DMS 273 (cell line): ENCODE measurements around the gene MLLT10.
"Not testable (repeated sequence)": the region's sequence is repeated elsewhere in the genome, so short reads cannot be mapped to it uniquely, and the experiment has no call there.

Source experiments
- DNase-seq: peaks from one replicate; lab custom pipeline; 2025; ENCODE audit not compliant: unreplicated experiment; lab: John Stamatoyannopoulos, UW

MLLT10 gene

GRCh38 chr10:21574514-21574913 lies 40.5 kb downstream of the MLLT10 start:
- not testable (repeated sequence) for DNase-seq

DNA sequence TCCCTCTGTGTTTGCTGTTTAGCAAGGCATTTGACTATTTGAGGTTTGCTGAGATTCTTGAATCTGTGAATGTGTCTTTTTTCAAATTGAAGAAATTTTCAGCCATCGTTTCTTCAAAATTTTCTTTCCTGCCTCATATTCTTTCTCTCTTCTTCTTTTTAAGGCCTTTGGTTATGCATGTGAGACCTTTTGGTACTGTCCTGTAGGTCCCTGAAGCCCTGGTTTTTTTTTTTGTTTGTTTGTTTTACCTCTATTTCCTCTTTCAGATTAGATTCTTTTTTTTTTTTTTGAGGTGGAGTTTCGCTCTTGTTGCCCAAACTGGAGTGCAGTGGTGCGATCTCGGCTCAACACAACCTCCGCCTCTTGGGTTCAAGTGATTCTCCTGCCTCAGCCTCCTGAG lies 45.3 kb downstream of the MLLT10 start:
- no peak for DNase-seq

DNA sequence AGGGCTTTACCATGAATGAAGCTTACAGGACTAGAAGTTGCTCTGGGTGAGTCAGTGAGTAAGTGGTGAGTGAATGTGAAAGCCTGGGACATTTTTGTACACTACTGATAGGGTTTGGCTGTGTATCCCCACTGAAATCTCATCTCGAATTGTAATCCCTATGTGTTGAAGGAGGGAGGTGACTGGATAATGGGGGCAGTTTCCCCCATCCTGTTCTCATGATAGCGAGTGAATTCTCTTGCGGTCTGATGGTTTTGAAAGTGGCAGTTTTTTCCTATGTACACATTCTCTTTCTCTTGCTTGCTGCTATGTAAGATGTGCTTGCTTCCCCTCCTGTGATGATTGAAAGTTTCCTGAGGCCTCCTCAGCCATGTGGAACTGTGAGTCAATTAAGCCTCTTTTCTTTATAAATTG lies 47.4 kb downstream of the MLLT10 start:
- not testable (repeated sequence) for DNase-seq

DNA sequence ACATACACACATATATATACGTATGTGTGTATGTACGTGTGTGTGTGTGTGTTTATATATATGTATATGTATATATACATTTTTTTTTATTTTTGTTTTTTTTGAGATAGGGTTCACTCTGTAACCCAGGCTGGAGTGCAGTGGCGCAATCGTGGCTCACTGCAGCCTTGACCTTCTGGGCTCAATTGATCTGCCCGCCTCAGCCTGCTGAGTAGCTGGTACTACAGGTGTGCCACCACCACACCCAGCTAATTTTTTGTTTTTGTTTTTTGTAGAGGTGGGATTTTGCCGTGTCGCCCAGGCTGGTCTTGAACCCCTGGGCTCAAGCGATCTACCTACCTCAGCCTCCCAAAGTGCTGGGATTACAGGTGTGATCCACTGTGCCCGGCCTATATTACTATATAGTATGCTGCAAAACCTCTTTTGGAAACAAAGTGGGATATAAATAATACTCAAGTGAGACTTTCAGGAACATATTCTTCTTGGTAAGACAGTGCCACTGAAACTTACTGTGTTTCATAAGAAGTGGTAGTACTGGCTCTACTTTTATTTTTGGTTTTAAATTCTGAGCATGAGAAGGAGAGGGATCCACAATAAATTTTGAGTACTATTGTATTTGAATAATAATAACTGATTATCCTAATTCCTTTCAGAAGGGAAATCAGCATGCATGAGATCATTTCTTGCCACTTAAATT lies 51.0 kb downstream of the MLLT10 start:
- DNase-seq: no peak

- DNase-seq: no peak
Measured at GRCh38 chr10:21587391-21587790, 53.4 kb downstream of the MLLT10 start.

DNA sequence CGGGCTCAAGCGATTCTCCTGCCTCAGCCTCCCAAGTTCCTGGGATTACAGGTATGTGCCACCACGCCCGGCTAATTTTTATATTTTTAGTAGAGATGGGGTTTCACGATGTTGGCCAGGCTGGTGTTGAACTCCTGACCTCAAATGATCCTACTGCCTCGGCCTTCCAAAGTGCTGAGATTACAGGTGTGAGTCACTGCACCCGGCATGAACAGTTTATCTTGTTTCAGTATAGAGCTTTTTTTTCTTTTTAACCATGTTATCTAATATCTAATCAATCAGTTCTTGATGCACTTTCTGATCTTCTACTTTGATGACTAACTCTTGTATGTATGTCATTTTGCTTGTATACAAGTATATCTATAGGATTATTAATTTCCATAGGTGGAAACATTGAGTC lies 54.1 kb downstream of the MLLT10 start:
- DNase-seq: not testable (repeated sequence)

DNA sequence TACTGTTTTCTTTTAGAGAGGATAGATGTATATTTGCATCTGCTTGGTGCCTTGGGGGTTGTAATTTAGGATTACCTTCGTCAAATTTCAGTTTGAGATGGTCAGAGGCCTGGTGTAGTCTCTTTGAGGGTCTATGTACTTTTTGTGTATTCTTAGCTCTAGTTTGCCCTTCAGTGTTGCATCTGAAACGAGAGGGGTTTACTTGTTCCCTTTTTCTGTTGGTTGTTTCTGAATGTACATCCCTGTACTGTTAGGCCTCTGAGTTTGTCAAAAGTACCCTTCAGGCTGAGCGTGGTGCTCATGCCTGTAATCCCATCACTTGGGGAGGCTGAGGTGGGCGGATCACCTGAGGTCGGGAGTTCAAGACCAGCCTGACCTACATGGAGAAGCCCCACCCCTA lies 60.0 kb downstream of the MLLT10 start:
- no peak for DNase-seq

GRCh38 chr10:21599582-21599981 lies 65.5 kb downstream of the MLLT10 start:
- DNase-seq: no peak

- DNase-seq: no peak
Measured at GRCh38 chr10:21600804-21601433, 66.9 kb downstream of the MLLT10 start.

GRCh38 chr10:21602313-21602712 lies 68.3 kb downstream of the MLLT10 start:
- DNase-seq: no peak

GRCh38 chr10:21603721-21604120 lies 69.7 kb downstream of the MLLT10 start:
- DNase-seq: no peak

DNA sequence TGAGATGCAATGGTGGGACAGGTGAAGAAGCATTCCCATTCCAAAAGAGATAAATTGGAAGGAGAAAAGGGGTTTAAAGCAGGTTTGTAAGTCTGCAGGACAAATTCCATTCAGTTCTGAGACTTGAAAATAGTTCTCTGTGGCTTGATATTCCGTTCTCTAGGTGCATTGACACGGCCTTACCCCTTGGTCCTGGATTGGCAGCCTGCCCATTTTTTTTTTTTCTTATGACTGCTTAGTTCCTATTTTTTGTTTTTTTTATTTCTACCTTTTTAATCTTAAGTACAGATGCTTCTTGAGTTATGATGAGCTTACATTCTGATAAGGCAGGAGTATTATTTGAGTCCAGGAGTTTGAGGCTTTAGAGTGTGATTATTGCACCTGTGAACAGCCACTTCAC lies 70.6 kb downstream of the MLLT10 start:
- no peak for DNase-seq

- no peak for DNase-seq
Measured at GRCh38 chr10:21607907-21608306, 73.9 kb downstream of the MLLT10 start.

DNA sequence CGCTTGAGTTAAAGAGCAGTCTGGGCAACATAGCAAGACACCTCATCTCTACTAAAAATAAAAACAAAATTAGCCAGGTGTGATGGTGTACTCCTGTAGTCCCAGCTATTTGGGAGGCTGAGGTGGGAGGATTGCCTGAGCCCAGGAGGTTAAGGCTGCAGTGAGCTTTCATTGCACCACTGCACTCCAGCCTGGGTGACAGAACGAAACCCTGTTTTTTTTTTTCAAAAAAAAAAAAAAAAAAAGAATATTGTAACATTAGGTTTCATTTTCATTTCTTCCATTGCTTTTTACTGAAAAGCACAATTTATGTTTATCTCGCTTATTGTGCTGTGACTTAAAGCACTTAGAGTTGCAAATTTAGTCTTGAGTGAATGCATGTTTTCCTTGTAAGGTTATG lies 80.0 kb downstream of the MLLT10 start:
- no peak for DNase-seq

GRCh38 chr10:21617267-21617666 lies 83.2 kb downstream of the MLLT10 start:
- DNase-seq: no peak

- DNase-seq: no peak
Measured at GRCh38 chr10:21623291-21623690, 89.3 kb downstream of the MLLT10 start.

DNA sequence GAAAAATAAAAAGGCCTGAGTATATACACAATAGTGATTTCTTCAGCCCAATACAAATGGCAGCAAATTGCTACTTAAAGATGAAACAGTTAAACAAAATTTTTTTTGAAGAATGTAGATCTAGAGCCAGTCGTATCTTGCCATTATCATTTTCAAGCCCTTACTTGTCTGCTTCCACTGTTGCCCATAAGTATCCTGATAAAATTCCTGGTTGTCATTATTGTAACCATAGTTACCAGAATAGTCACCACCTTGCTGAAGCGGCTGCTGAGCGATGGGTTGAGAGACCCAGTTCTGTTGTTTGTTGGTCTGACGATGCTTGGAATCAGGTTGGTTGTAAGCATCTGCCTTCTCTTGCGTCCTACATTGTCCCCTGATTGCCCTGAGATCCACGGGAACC lies 90.4 kb downstream of the MLLT10 start:
- not testable (repeated sequence) for DNase-seq

GRCh38 chr10:21624951-21625350 lies 90.9 kb downstream of the MLLT10 start:
- no peak for DNase-seq

GRCh38 chr10:21625623-21626229 lies 91.7 kb downstream of the MLLT10 start:
- no peak for DNase-seq

DNA sequence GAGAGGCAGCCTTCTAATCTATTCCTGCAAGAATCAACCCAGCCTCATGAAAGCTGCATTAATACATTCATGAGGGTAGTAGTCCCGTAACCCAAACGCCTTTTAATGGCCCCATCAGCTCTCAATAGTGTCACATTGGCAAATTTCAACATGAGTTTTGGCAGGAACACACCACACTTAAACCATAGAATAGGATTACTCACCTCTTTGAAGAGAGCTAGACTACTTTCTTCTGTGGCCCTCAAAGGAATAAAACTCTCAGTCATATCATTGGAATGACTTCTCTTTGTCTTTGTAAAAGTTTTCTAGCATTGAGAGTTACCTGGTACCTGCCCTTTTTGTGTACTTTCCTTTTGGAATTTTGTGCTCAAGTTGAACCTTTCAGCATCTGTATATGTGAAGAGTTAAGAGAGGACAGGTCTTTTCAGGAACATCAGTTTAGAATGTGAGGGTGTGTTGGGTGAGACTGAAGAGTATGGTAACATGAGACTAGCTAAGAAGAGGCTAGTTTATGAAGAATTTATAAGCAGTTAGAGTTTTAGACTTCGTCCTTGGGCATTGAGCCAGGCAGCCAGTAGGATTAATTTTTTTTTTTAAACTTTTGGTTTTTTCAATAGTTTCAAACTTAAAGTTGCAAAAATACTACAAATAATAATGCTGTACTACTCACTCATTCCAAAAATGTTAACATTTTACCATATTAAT lies 92.6 kb downstream of the MLLT10 start:
- DNase-seq: no peak

- DNase-seq: no peak
Measured at GRCh38 chr10:21627331-21627730, 93.3 kb downstream of the MLLT10 start.

DNA sequence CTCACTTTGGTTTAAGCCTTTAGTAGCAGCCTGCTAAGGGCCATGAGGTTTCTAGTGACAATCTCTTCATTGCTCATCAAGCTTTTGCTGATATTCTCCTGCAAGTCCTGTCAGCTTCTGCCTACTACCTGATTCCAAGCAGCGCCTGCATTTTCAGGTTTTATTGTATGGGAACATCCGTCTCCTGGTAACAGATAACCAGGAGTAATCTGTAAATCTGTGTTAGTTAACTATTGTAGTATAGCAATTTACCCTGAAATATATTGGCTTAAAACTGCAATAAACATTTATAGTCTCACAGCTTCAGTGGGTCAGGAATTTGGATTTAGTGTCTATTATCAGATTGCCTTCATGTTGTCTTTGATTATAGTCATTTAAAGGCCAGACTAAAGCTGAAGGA lies 94.0 kb downstream of the MLLT10 start:
- no peak for DNase-seq
